ENCODE measurements around the gene LSAMP. TPM values are rescaled to one million over a fixed set of nuclear protein-coding genes. Genes with fewer than 3 reads are reported as not detected.

The LSAMP gene
- total RNA-seq, 1 experiment from 2014 or later, result 0.15 TPM

DNA sequence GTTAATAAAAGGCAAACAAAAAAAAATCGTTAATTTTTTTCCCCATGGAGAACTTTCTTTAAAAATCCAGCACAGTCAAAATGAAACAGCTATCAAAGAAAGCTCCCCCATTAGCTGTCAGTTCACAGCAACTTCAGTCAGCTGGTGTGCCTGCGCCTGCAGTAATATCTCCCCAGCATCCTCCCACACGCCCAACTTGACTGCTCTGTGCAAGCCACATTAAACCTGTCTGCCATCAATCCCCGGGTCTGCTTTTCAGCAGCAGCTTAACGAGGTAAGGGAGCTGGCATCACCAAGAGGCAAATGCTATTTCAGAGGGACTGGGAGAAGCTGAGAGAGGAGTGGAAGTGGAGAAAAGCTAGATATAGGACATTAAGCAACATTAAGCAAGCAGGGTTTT is 484.5 kb downstream of the LSAMP start:
- no peaks in the 10 kb centered on the region for H4K20me1 ChIP-seq (ENCODE audit: low read length)
- ChIA-PET CTCF (no interaction called here), POLR2A (ENCODE audit: unreplicated experiment) (no interaction called here)
- H3K27ac ChIP-seq (ENCODE audit: low read length), result no peak overlapping the region
- no peaks in the 10 kb centered on the region for H3K4me1 ChIP-seq (ENCODE audit: insufficient read depth, low read length)
- H3K36me3 ChIP-seq (ENCODE audit: low read depth, low read length), result no peaks in the 10 kb centered on the region
- DNase-seq (no peak), ATAC-seq (no peak)
- H3K79me2 ChIP-seq (ENCODE audit: low read length), result no peaks in the 10 kb centered on the region
- H3K27me3 ChIP-seq (ENCODE audit: low read length), result no peaks in the 10 kb centered on the region
- no peaks in the 10 kb centered on the region for H3K9me3 ChIP-seq (ENCODE audit: low read length)
- H2AFZ ChIP-seq (ENCODE audit: low read length), result no peak overlapping the region
- no peaks in the 10 kb centered on the region for H3F3A ChIP-seq (ENCODE audit: low read length, unreplicated experiment)
- no peaks in the 10 kb centered on the region for H3K9me2 ChIP-seq (replicated peaks; ENCODE audit: low read length)
- BruUV-seq (replicated peaks), result no TSS peak
- no peak overlapping the region for H3K4me2 ChIP-seq (ENCODE audit: low read length)
- intact Hi-C loops (cut with micrococcal nuclease), result no loop called here
- H3K9ac ChIP-seq (ENCODE audit: low read length), result no peak overlapping the region
- TF ChIP-seq, protein P1, sequence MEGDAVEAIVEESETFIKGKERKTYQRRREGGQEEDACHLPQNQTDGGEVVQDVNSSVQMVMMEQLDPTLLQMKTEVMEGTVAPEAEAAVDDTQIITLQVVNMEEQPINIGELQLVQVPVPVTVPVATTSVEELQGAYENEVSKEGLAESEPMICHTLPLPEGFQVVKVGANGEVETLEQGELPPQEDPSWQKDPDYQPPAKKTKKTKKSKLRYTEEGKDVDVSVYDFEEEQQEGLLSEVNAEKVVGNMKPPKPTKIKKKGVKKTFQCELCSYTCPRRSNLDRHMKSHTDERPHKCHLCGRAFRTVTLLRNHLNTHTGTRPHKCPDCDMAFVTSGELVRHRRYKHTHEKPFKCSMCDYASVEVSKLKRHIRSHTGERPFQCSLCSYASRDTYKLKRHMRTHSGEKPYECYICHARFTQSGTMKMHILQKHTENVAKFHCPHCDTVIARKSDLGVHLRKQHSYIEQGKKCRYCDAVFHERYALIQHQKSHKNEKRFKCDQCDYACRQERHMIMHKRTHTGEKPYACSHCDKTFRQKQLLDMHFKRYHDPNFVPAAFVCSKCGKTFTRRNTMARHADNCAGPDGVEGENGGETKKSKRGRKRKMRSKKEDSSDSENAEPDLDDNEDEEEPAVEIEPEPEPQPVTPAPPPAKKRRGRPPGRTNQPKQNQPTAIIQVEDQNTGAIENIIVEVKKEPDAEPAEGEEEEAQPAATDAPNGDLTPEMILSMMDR (conservative IDR thresholded peaks at IDR 0.05; ENCODE audit: low read depth, low read length), result no peak
- TF ChIP-seq EZH2phosphoT487 (IDR thresholded peaks at IDR 0.05; ENCODE audit: borderline replicate concordance, low read length) (no peak), EZH2 (IDR thresholded peaks at IDR 0.05; ENCODE audit: low read length, unreplicated experiment) (no peak)
- H3K4me3 ChIP-seq (ENCODE audit: low read length), result no peak overlapping the region

DNA sequence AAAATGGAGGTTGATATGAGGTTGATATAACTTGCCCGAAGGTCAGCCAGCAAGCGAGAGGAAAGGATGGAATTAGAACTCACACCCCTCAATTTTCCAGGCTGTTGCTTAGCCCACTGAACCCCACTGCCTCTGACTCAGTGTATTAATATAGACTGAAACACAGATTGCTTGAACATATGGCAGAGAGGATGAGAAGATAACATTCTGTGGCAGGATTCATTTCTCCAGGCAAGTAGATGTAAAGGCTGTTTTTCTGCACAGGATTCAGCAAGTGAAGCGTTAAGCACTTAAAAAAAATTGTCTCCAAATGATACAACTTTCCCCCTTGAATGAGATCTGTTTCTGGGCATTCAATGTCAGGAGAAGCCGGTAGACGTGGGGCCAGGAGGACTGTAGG is 486.8 kb downstream of the LSAMP start:
- no peak for ATAC-seq
- H3K4me1 ChIP-seq (ENCODE audit: insufficient read depth, low read length), result no peaks in the 10 kb centered on the region
- BruUV-seq (replicated peaks), result no TSS peak
- CTCF ChIA-PET, result no interaction called here
- H3K4me2 ChIP-seq (ENCODE audit: low read length), result no peak overlapping the region
- no peak for DNase-seq
- intact Hi-C loops (cut with micrococcal nuclease), result no loop called here
- H3K9me2 ChIP-seq (replicated peaks; ENCODE audit: low read length), result no peaks in the 10 kb centered on the region
- no peaks in the 10 kb centered on the region for H4K20me1 ChIP-seq (ENCODE audit: low read length)
- H3K9me3 ChIP-seq (ENCODE audit: low read length), result no peaks in the 10 kb centered on the region
- H3F3A ChIP-seq (ENCODE audit: low read length, unreplicated experiment), result no peaks in the 10 kb centered on the region
- no peaks in the 10 kb centered on the region for H3K79me2 ChIP-seq (ENCODE audit: low read length)
- H3K9ac ChIP-seq (ENCODE audit: low read length), result no peak overlapping the region
- no peaks in the 10 kb centered on the region for H3K36me3 ChIP-seq (ENCODE audit: low read depth, low read length)
- H3K27ac ChIP-seq (ENCODE audit: low read length), result no peak overlapping the region
- TF ChIP-seq EZH2 (IDR thresholded peaks at IDR 0.05; ENCODE audit: low read length, unreplicated experiment) (no peak), EZH2phosphoT487 (IDR thresholded peaks at IDR 0.05; ENCODE audit: borderline replicate concordance, low read length) (no peak)
- TF ChIP-seq, protein P1 (conservative IDR thresholded peaks at IDR 0.05; ENCODE audit: low read depth, low read length), result no peak
- no peaks in the 10 kb centered on the region for H3K27me3 ChIP-seq (ENCODE audit: low read length)
- H2AFZ ChIP-seq (ENCODE audit: low read length), result no peak overlapping the region
- POLR2A ChIA-PET (ENCODE audit: unreplicated experiment), result no interaction called here
- H3K4me3 ChIP-seq (ENCODE audit: low read length), result no peak overlapping the region

DNA sequence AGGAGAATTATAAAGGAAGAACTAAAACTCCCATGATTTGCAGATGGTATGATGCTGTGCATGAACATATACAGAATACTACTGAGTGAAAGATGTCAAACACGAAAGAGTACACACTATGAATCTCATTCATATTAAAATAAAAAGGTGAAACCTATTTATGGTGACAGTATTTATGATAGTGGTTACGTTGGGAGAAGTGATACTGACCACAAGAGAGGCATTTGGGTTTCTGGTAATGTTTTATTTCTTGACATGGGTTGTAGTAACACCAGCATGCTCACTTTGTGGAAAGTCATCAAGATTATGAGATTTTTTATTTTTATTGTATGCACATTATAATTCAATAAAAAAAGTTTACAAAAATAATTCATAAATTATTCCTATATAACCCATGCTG is 498.0 kb downstream of the LSAMP start:
- no peaks in the 10 kb centered on the region for H3F3A ChIP-seq (ENCODE audit: low read length, unreplicated experiment)
- no peak overlapping the region for H3K27ac ChIP-seq (ENCODE audit: low read length)
- no peak overlapping the region for H3K9ac ChIP-seq (ENCODE audit: low read length)
- no peak for TF ChIP-seq EZH2 (IDR thresholded peaks at IDR 0.05; ENCODE audit: low read length, unreplicated experiment)
- TF ChIP-seq, protein P1 (conservative IDR thresholded peaks at IDR 0.05; ENCODE audit: low read depth, low read length), result no peak
- TF ChIP-seq EZH2phosphoT487 (IDR thresholded peaks at IDR 0.05; ENCODE audit: borderline replicate concordance, low read length), result no peak
- H3K4me1 ChIP-seq (ENCODE audit: insufficient read depth, low read length), result no peaks in the 10 kb centered on the region
- H3K9me3 ChIP-seq (ENCODE audit: low read length), result no peaks in the 10 kb centered on the region
- no peaks in the 10 kb centered on the region for H3K9me2 ChIP-seq (replicated peaks; ENCODE audit: low read length)
- no peaks in the 10 kb centered on the region for H3K36me3 ChIP-seq (ENCODE audit: low read depth, low read length)
- no TSS peak for BruUV-seq (replicated peaks)
- H4K20me1 ChIP-seq (ENCODE audit: low read length), result no peaks in the 10 kb centered on the region
- no peaks in the 10 kb centered on the region for H3K27me3 ChIP-seq (ENCODE audit: low read length)
- ATAC-seq (no peak), DNase-seq (no peak)
- no peak overlapping the region for H3K4me2 ChIP-seq (ENCODE audit: low read length)
- POLR2A ChIA-PET (ENCODE audit: unreplicated experiment), result no interaction called here
- no peak overlapping the region for H3K4me3 ChIP-seq (ENCODE audit: low read length)
- H3K79me2 ChIP-seq (ENCODE audit: low read length), result no peaks in the 10 kb centered on the region
- intact Hi-C loops (cut with micrococcal nuclease), result no loop called here
- CTCF ChIA-PET, result no interaction called here
- H2AFZ ChIP-seq (ENCODE audit: low read length), result no peak overlapping the region

Data from PC-3 (cell line).